CD4-positive, alpha-beta T cell treated with Interleukin-6 at 100 ng/mL for 8 hours (primary cell): ENCODE measurements around the gene PTRHD1.

Source experiments
- DNase-seq: peaks from one replicate; pipeline ENCODE4 v3.0.0-alpha.2; 2020; ENCODE audit warnings: mixed read lengths, low spot score

The PTRHD1 gene

GRCh38 chr2:24830351-24830750 lies 37.2 kb upstream of the PTRHD1 start:
- no peak for DNase-seq

GRCh38 chr2:24828238-24828996 lies 35.2 kb upstream of the PTRHD1 start:
- DNase-seq = no peak

- DNase-seq = peak; percentile 74
These were observed 34.4 kb upstream of the PTRHD1 start for GRCh38 chr2:24827321-24828237.

GRCh38 chr2:24826773-24827145 lies 33.6 kb upstream of the PTRHD1 start:
- DNase-seq = no peak

- DNase-seq = no peak
These were observed 32.9 kb upstream of the PTRHD1 start for GRCh38 chr2:24825883-24826772.

GRCh38 chr2:24824966-24825882 lies 32.0 kb upstream of the PTRHD1 start:
- DNase-seq = peak; percentile 9

- no peak for DNase-seq
These were observed 30.9 kb upstream of the PTRHD1 start for GRCh38 chr2:24824071-24824588.

- DNase-seq = no peak
These were observed 29.0 kb upstream of the PTRHD1 start for GRCh38 chr2:24822049-24822706.

GRCh38 chr2:24821433-24821891 lies 28.3 kb upstream of the PTRHD1 start:
- DNase-seq = no peak

- no peak for DNase-seq
These were observed 27.6 kb upstream of the PTRHD1 start for GRCh38 chr2:24820598-24821432.

- no peak for DNase-seq
These were observed 27.0 kb upstream of the PTRHD1 start for GRCh38 chr2:24820175-24820513.

- DNase-seq = no peak
These were observed 26.4 kb upstream of the PTRHD1 start for GRCh38 chr2:24819442-24820174.

GRCh38 chr2:24818721-24819167 lies 25.6 kb upstream of the PTRHD1 start:
- DNase-seq = no peak

- no peak for DNase-seq
These were observed 23.7 kb upstream of the PTRHD1 start for GRCh38 chr2:24816884-24817283.

GRCh38 chr2:24816404-24816803 lies 23.2 kb upstream of the PTRHD1 start:
- no peak for DNase-seq

GRCh38 chr2:24815171-24815570 lies 22.0 kb upstream of the PTRHD1 start:
- DNase-seq = no peak

- DNase-seq = no peak
These were observed 21.3 kb upstream of the PTRHD1 start for GRCh38 chr2:24814516-24814915.

GRCh38 chr2:24813691-24814137 lies 20.5 kb upstream of the PTRHD1 start:
- no peak for DNase-seq
